HepG2 (cell line): ENCODE measurements around the gene SSC4D. TPM values are rescaled to one million over a fixed set of nuclear protein-coding genes. Genes with fewer than 3 reads are reported as not detected.
A peak's percentile ranks its signal among the peaks of the same experiment; 100 is the strongest.

Experiments
- CBFB ChIP-seq: sonication (generic); formaldehyde crosslinking; IDR thresholded peaks from 2 replicates; pipeline ENCODE4 v1.4.0; 2020; ENCODE audit warnings: missing genetic modification reagents
- CREM ChIP-seq, 2 experiments: sonication (generic) in 1 of 2; formaldehyde crosslinking in 1 of 2; IDR thresholded peaks; 2 replicates each; pipeline versions ENCODE4 v1.4.0 to v1.6.1; 2016 to 2020; ENCODE audit warnings: antibody characterized with exemption in 1 of 2, mild to moderate bottlenecking in 1 of 2, missing genetic modification reagents in 1 of 2
- FIP1L1 ChIP-seq: fragments of 200-400 bp; formaldehyde crosslinking; IDR thresholded peaks from 2 replicates; pipeline ENCODE4 v1.6.1; 2018; ENCODE audit warnings: low read depth, mild to moderate bottlenecking, low read length, moderate library complexity, borderline replicate concordance; ENCODE audit not compliant: insufficient read depth
- KLF13 ChIP-seq: sonication (generic); formaldehyde crosslinking; IDR thresholded peaks from 2 replicates; pipeline ENCODE4 v1.4.0; 2020; ENCODE audit warnings: mild to moderate bottlenecking, missing genetic modification reagents
- KLF16 ChIP-seq, 2 experiments: sonication (generic) in 1 of 2; formaldehyde crosslinking in 1 of 2; IDR thresholded peaks; 2 replicates each; pipeline versions ENCODE4 v1.6.1 to v1.8.0; 2016 to 2023; ENCODE audit warnings: missing genetic modification reagents in 2 of 2, missing compliant biosample characterization in 1 of 2
- NFATC3 ChIP-seq: sonication (generic); formaldehyde crosslinking; IDR thresholded peaks from 2 replicates; pipeline ENCODE4 v1.5.1; 2020; ENCODE audit warnings: mild to moderate bottlenecking, missing genetic modification reagents
- RBFOX2 ChIP-seq: fragments of 200-400 bp; formaldehyde crosslinking; IDR thresholded peaks from 2 replicates; pipeline ENCODE4 v1.6.1; 2017; ENCODE audit warnings: low read depth, mild to moderate bottlenecking, low read length
- SALL2 ChIP-seq: sonication (generic); formaldehyde crosslinking; IDR thresholded peaks from 2 replicates; pipeline ENCODE4 v1.8.1; 2023; ENCODE audit warnings: mild to moderate bottlenecking, missing genetic modification reagents, inconsistent platforms
- SOX5 ChIP-seq: IDR thresholded peaks from 2 replicates; pipeline ENCODE4 v1.6.1; 2016; ENCODE audit warnings: borderline replicate concordance
- ZFYVE20 ChIP-seq: sonication (generic); formaldehyde crosslinking; IDR thresholded peaks from 2 replicates; pipeline ENCODE4 v1.8.0; 2023; ENCODE audit warnings: low read depth, mild to moderate bottlenecking, moderate library complexity, missing genetic modification reagents, borderline replicate concordance
- ZNF251 ChIP-seq: sonication (generic); formaldehyde crosslinking; IDR thresholded peaks from 2 replicates; pipeline ENCODE4 v1.9.0; 2021; ENCODE audit warnings: mild to moderate bottlenecking, missing genetic modification reagents
- ZNF318 ChIP-seq: sonication (generic); formaldehyde crosslinking; IDR thresholded peaks from 2 replicates; pipeline ENCODE4 v1.4.0; 2020; ENCODE audit warnings: mild to moderate bottlenecking, missing genetic modification reagents
- ZNF605 ChIP-seq: sonication (generic); formaldehyde crosslinking; IDR thresholded peaks from 2 replicates; pipeline ENCODE4 v1.8.0; 2022; ENCODE audit warnings: mild to moderate bottlenecking, missing genetic modification reagents
- ZNF639 ChIP-seq: conservative IDR thresholded peaks from 2 replicates; pipeline ENCODE4 v1.6.1; 2018; ENCODE audit warnings: missing genetic modification reagents
- ZNF652 ChIP-seq: IDR thresholded peaks from 2 replicates; pipeline ENCODE4 v1.6.1; 2016; ENCODE audit warnings: low read depth, borderline replicate concordance
- polyA plus RNA-seq, 8 experiments: library from polyadenylated mRNA; depleted of rRNA in 3 of 8; stranded (reverse) in 7 of 8; unstranded in 1 of 8; fragments of >200 nt; fragmentation: Illumina TruSeq in 4 of 8; extraction: Trizol in 4 of 8; gene quantifications; 2 replicates each; pipeline versions ENCODE4 v1.2.1 to v1.2.3, GENCODE V29; 2011 to 2016; ENCODE audit warnings: low read depth in 4 of 8, missing spikeins in 1 of 8, mixed read lengths in 1 of 8; ENCODE audit not compliant: insufficient read depth in 1 of 8
- total RNA-seq, 5 experiments: library from RNA; depleted of rRNA; stranded (reverse); fragments of >200 nt; fragmentation: Illumina TruSeq; extraction: Trizol; gene quantifications; 2 replicates each; pipeline ENCODE4 v1.2.3, GENCODE V29; 2016; ENCODE audit warnings: low read depth in 1 of 5
- TF ChIP-seq, protein P1 (sequence below): sonication (generic); formaldehyde crosslinking; conservative IDR thresholded peaks from 2 replicates; pipeline ENCODE4 v1.8.0; 2022; ENCODE audit warnings: low read depth, missing genetic modification reagents

Gene SSC4D
- total and polyA plus RNA-seq, 2 of the 13 experiments (the other 11 are each of a cell fraction or from before 2014, with no cell fraction given), result 33.3 to 63.8 TPM

DNA sequence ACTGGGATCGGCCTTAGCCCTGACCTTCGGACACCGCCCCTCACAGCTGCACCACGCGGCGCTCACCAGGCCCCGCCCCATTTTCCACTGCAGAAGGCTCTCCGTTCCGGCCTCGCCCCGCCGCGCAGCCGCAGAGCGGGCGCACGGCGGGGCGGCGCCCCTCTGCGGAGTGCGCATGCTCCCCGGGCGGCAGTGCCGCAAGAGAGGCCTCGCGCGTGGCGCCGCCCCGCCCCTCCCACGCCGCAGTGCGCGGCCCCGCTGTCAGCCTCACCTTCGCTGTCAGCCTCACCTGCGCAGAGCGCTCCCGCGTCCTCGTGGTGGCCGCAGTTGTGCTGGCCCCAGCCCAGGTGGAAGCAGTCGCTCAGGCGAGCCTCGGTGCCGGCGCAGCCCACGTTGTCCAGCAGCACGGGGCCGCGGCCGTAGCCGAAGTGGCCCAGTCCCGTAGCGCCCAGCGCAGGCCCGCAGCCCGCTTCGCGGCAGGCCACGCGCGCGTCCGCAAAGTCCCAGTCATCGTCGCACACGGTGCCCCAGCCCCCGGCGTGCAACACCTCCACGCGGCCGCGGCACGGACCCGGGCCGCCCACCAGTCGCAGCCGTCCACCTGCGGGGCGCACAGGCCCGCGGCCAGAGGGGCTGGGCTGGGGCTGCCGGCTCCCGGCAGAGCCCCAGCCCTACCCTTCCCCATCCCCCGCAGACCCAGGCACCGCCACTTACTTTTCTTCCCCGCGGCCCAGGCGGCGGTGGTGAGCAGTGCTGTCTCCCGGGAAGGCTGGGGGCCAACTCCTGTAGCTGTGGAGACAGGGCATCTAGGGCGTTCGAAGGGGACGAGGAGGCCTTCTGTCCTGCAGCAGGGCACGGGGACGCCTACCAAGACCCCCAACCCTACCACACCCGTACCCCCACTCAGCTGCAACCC, 16.1 kb downstream of the SSC4D start (continued):
- TF ChIP-seq FIP1L1 (no peak), ZNF639 (CRISPR knock-in tag) (0 out of 2 replicates have a peak, but pooled peaks have one; percentile 21), ZNF251 (CRISPR knock-in tag) (0 out of 2 replicates have a peak, but pooled peaks have one; percentile 29), NFATC3 (CRISPR knock-in tag) (no peak), SALL2 (CRISPR knock-in tag) (0 out of 2 replicates have a peak, but pooled peaks have one; percentile 57), ZNF605 (CRISPR knock-in tag) (no peak), KLF13 (CRISPR knock-in tag) (no peak), ZNF652 (CRISPR knock-in tag) (no peak), CREM (IDR thresholded peaks at IDR 0.05) (no peak), CREM (CRISPR knock-in tag; IDR thresholded peaks at IDR 0.05) (no peak), RBFOX2 (peak; percentile 96), ZFYVE20 (CRISPR knock-in tag) (peak; percentile 95; the same call in 1 of the 2 replicates), KLF16 (CRISPR knock-in tag; IDR thresholded peaks at IDR 0.05) (no peak; a peak in 2 of 4 replicates), CBFB (CRISPR knock-in tag) (peak; percentile 31; the same call in 1 of the 2 replicates), ZNF318 (CRISPR knock-in tag) (no peak; the same call in 1 of the 2 replicates), SOX5 (0 out of 2 replicates have a peak, but pooled peaks have one; percentile 27)
- TF ChIP-seq, protein P1, sequence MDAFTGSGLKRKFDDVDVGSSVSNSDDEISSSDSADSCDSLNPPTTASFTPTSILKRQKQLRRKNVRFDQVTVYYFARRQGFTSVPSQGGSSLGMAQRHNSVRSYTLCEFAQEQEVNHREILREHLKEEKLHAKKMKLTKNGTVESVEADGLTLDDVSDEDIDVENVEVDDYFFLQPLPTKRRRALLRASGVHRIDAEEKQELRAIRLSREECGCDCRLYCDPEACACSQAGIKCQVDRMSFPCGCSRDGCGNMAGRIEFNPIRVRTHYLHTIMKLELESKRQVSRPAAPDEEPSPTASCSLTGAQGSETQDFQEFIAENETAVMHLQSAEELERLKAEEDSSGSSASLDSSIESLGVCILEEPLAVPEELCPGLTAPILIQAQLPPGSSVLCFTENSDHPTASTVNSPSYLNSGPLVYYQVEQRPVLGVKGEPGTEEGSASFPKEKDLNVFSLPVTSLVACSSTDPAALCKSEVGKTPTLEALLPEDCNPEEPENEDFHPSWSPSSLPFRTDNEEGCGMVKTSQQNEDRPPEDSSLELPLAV (CRISPR knock-in tag), result no peak
